ENCODE data around the gene ASB1. TPM values are rescaled to one million over a fixed set of nuclear protein-coding genes. Genes with fewer than 3 reads are reported as not detected.

The ASB1 gene
- polyA plus RNA-seq: 10 to 100 TPM; 30.3 to 53.8 (median 48.1) TPM

- H3K36me3 Mint-ChIP-seq: peaks cover 3 to 8% (median 7%) of the 10 kb centered on the region in 3 donors
- DNase-seq: peak; percentile 91
- H3K9me3 Mint-ChIP-seq: no peaks in the 10 kb centered on the region
- peaks cover 2 to 12% (median 11%) of the 10 kb centered on the region in 3 donors for H3K27me3 Mint-ChIP-seq (ENCODE audit: low read depth in 3 of 3)
- H3K4me3 Mint-ChIP-seq: peak within 1 kb of the TSS; percentile 90 to 95 (median 92)
- peaks cover 51 to 61% of the 10 kb centered on the region in 2 donors for H3K4me1 Mint-ChIP-seq
- peak within 1 kb of the TSS; percentile 89 to 97 (median 97) for H3K27ac Mint-ChIP-seq
Measured at GRCh38 chr2:238426568-238427434, at the start of gene ASB1. Gene ASB1 (plus strand): TSS chr2:238426927. CDS start chr2:238427071, 144 bp downstream.

- Mint-ChIP-seq H3K4me1 (peaks cover 49 to 65% of the 10 kb centered on the region in 2 donors), H3K27me3 (ENCODE audit: low read depth in 3 of 3) (peaks cover 0 to 5% (median 2%) of the 10 kb centered on the region in 3 donors), H3K4me3 (peak overlapping the region in 2 of 5 donors; percentile 59 to 76), H3K9me3 (no peaks in the 10 kb centered on the region), H3K27ac (peak overlapping the region in 2 of 6 donors; percentile 40 to 83), H3K36me3 (peaks cover under 1 to 19% (median 7%) of the 10 kb centered on the region in 3 donors)
- DNase-seq: no peak
Measured at GRCh38 chr2:238378230-238379095, 48.3 kb upstream of the ASB1 start.

- peaks cover 0 to 5% (median under 1%) of the 10 kb centered on the region in 3 donors for H3K27me3 Mint-ChIP-seq (ENCODE audit: low read depth in 3 of 3)
- no peaks in the 10 kb centered on the region for H3K9me3 Mint-ChIP-seq
- peaks cover 49 to 65% of the 10 kb centered on the region in 2 donors for H3K4me1 Mint-ChIP-seq
- peak overlapping the region; percentile 68 to 91 (median 80) for H3K27ac Mint-ChIP-seq
- peaks cover 8 to 25% (median 13%) of the 10 kb centered on the region in 3 donors for H3K36me3 Mint-ChIP-seq
- H3K4me3 Mint-ChIP-seq: peak overlapping the region; percentile 59 to 78 (median 70)
- DNase-seq: peak; percentile 53 to 54 (median 54)
Measured at GRCh38 chr2:238379096-238379810, 47.5 kb upstream of the ASB1 start.

- Mint-ChIP-seq H3K9me3 (no peaks in the 10 kb centered on the region), H3K36me3 (peaks cover 8 to 25% (median 13%) of the 10 kb centered on the region in 3 donors), H3K4me1 (peaks cover 48 to 65% of the 10 kb centered on the region in 2 donors), H3K27me3 (ENCODE audit: low read depth in 3 of 3) (peaks cover 0 to 5% (median 0%) of the 10 kb centered on the region in 3 donors), H3K27ac (peak overlapping the region in 3 of 6 donors; percentile 6 to 83 (median 34)), H3K4me3 (peak overlapping the region in 1 of 5 donors; percentile 43)
- DNase-seq: no peak
Measured at GRCh38 chr2:238380336-238380735, 46.4 kb upstream of the ASB1 start.

GRCh38 chr2:238380785-238381184 is 45.9 kb upstream of the ASB1 start:
- no peak for DNase-seq
- Mint-ChIP-seq H3K9me3 (no peaks in the 10 kb centered on the region), H3K27me3 (ENCODE audit: low read depth in 3 of 3) (peaks cover 0 to 5% (median 0%) of the 10 kb centered on the region in 3 donors), H3K4me3 (peak overlapping the region in 1 of 5 donors; percentile 43), H3K4me1 (peaks cover 45 to 62% of the 10 kb centered on the region in 2 donors), H3K36me3 (peaks cover 8 to 25% (median 13%) of the 10 kb centered on the region in 3 donors), H3K27ac (peak overlapping the region in 1 of 6 donors; percentile 40)

GRCh38 chr2:238381341-238382115 is 45.2 kb upstream of the ASB1 start:
- Mint-ChIP-seq H3K4me1 (peaks cover 47 to 55% of the 10 kb centered on the region in 2 donors), H3K4me3 (no peak overlapping the region)

GRCh38 chr2:238382381-238382781 is 44.3 kb upstream of the ASB1 start:
- peak overlapping the region in 1 of 6 donors; percentile 20 for H3K27ac Mint-ChIP-seq
- no peak for DNase-seq
- H3K4me3 Mint-ChIP-seq: no peak overlapping the region

More at GRCh38 chr2:238381341-238382115, 45.2 kb upstream of the ASB1 start:
- no peak for DNase-seq
- peaks cover 8 to 25% (median 13%) of the 10 kb centered on the region in 3 donors for H3K36me3 Mint-ChIP-seq
- peaks cover 0 to 5% (median 0%) of the 10 kb centered on the region in 3 donors for H3K27me3 Mint-ChIP-seq (ENCODE audit: low read depth in 3 of 3)
- H3K9me3 Mint-ChIP-seq: peaks cover 0 to 2% (median 0%) of the 10 kb centered on the region in 6 donors
- peak overlapping the region in 2 of 6 donors; percentile 2 to 13 for H3K27ac Mint-ChIP-seq

GRCh38 chr2:238383135-238383534 is 43.6 kb upstream of the ASB1 start:
- Mint-ChIP-seq H3K4me1 (peaks cover 44 to 52% of the 10 kb centered on the region in 2 donors), H3K4me3 (no peak overlapping the region), H3K36me3 (peaks cover 8 to 25% (median 17%) of the 10 kb centered on the region in 3 donors), H3K27ac (peak overlapping the region in 2 of 6 donors; percentile 10 to 30), H3K9me3 (peaks cover 0 to 2% (median 0%) of the 10 kb centered on the region in 6 donors), H3K27me3 (ENCODE audit: low read depth in 3 of 3) (peaks cover 0 to 5% (median 0%) of the 10 kb centered on the region in 3 donors)
- DNase-seq: no peak

More at GRCh38 chr2:238382381-238382781, 44.3 kb upstream of the ASB1 start:
- H3K36me3 Mint-ChIP-seq: peaks cover 8 to 25% (median 14%) of the 10 kb centered on the region in 3 donors
- peaks cover 0 to 5% (median 0%) of the 10 kb centered on the region in 3 donors for H3K27me3 Mint-ChIP-seq (ENCODE audit: low read depth in 3 of 3)
- H3K9me3 Mint-ChIP-seq: peaks cover 0 to 2% (median 0%) of the 10 kb centered on the region in 6 donors
- H3K4me1 Mint-ChIP-seq: peaks cover 45 to 55% of the 10 kb centered on the region in 2 donors

- Mint-ChIP-seq H3K27me3 (ENCODE audit: low read depth in 3 of 3) (peaks cover 0 to 5% (median 0%) of the 10 kb centered on the region in 3 donors), H3K4me1 (peaks cover 38 to 45% of the 10 kb centered on the region in 2 donors), H3K9me3 (peaks cover 0 to 2% (median 0%) of the 10 kb centered on the region in 6 donors), H3K27ac (peak overlapping the region in 1 of 6 donors; percentile 10), H3K4me3 (no peak overlapping the region), H3K36me3 (peaks cover 8 to 25% (median 17%) of the 10 kb centered on the region in 3 donors)
- DNase-seq: no peak
Measured at GRCh38 chr2:238383743-238384380, 42.9 kb upstream of the ASB1 start.

- Mint-ChIP-seq H3K4me3 (peak overlapping the region in 4 of 5 donors; percentile 16 to 76 (median 56)), H3K36me3 (peaks cover 8 to 21% (median 13%) of the 10 kb centered on the region in 3 donors), H3K4me1 (peaks cover 14 to 20% of the 10 kb centered on the region in 2 donors), H3K9me3 (peaks cover 0 to 2% (median 0%) of the 10 kb centered on the region in 6 donors), H3K27ac (peak overlapping the region in 4 of 6 donors; percentile 32 to 72 (median 42)), H3K27me3 (ENCODE audit: low read depth in 3 of 3) (no peaks in the 10 kb centered on the region)
- no peak for DNase-seq
Measured at GRCh38 chr2:238387332-238387731, 39.4 kb upstream of the ASB1 start.

GRCh38 chr2:238388794-238389193 is 37.9 kb upstream of the ASB1 start:
- Mint-ChIP-seq H3K27ac (no peak overlapping the region), H3K36me3 (peaks cover 4 to 10% (median 4%) of the 10 kb centered on the region in 3 donors), H3K9me3 (peaks cover 0 to 2% (median 0%) of the 10 kb centered on the region in 6 donors), H3K27me3 (ENCODE audit: low read depth in 3 of 3) (no peaks in the 10 kb centered on the region), H3K4me1 (peaks cover 14 to 18% of the 10 kb centered on the region in 2 donors), H3K4me3 (no peak overlapping the region)
- DNase-seq: no peak

Measured in immature natural killer cell (primary cell).